Measurements from ENCODE around the gene ZIC5.

ZIC5 gene

DNA sequence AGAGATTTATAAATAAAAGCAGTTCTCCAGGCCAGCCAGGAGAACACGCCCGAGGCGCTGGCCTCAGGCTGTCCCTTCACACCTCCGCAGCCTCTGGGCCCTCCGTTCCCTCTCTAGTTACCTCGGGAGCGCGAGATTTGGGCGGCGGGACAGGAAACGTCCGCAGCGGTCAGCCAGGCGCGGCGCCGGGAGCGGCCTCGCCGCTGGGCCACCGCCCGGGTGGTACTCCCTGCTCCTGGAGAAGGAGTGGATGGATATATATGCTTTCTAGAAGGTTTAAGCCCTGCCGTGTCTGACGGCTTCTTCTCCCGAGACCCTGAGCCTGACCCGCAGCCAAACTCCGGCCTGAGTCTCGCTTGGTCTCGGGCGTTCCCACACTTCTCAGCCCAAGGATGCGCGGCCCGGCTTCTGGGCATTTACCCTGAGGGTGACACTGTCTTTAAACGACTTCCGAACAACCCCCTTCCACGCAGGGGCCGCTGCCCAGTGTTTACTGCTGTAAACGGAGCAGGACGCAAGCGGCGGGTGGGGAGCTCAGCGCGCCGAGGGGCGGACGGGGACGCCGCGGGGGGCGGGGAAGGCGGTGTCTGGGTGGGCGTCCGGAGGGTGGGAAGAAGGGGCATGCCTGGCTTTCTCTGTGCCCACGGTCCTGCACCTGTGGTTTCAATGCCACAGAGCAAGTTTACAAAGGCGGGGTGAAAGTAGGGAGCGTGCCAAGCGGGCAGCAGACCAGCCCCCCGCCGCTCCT, 8.1 kb upstream of the ZIC5 start:
- DNase-seq (ENCODE audit: low read depth): no peak
- TF ChIP-seq, protein P1, sequence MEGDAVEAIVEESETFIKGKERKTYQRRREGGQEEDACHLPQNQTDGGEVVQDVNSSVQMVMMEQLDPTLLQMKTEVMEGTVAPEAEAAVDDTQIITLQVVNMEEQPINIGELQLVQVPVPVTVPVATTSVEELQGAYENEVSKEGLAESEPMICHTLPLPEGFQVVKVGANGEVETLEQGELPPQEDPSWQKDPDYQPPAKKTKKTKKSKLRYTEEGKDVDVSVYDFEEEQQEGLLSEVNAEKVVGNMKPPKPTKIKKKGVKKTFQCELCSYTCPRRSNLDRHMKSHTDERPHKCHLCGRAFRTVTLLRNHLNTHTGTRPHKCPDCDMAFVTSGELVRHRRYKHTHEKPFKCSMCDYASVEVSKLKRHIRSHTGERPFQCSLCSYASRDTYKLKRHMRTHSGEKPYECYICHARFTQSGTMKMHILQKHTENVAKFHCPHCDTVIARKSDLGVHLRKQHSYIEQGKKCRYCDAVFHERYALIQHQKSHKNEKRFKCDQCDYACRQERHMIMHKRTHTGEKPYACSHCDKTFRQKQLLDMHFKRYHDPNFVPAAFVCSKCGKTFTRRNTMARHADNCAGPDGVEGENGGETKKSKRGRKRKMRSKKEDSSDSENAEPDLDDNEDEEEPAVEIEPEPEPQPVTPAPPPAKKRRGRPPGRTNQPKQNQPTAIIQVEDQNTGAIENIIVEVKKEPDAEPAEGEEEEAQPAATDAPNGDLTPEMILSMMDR (conservative IDR thresholded peaks at IDR 0.05; ENCODE audit: control insufficient read depth, insufficient read depth, low read depth, low read length): no peak

DNA sequence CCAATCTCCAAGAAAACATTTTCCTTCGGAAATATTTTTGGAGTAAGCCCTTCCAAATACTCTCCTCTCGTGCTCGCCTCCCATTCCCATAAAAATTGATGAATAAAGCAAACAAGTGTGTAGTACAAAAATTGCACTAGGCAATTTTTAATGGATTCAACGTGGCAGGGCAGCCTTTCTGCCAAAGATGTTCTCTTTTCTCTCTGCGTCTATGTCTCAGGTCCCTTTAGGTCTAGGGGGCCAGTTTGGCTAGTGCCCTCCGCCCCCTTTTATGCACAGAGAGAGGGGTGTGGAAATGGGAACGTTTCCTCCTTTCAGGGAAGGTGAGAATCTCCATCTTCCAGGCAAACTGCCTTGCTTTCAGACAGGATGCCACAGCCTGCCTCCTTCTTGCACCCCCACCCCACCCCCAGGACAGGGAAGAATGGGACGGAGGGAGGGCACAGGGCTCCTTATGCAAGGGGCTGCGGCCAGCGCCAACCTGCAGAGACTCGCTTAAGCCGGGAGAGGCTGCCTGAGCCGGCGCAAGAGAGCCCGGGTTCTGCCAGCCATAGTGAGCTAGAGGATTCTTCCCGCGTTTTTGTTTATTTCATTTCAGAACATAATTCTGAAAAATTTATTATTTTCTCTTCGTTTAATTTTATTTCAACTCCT, 7.4 kb upstream of the ZIC5 start:
- TF ChIP-seq, protein P1 (conservative IDR thresholded peaks at IDR 0.05; ENCODE audit: control insufficient read depth, insufficient read depth, low read depth, low read length): no peak
- DNase-seq (ENCODE audit: low read depth): no peak
- no peak overlapping the region for H3K4me3 ChIP-seq (ENCODE audit: control insufficient read depth, low read depth, low read length)

More for the DNA sequence above, 8.1 kb upstream of the ZIC5 start:
- no peak overlapping the region for H3K4me3 ChIP-seq (ENCODE audit: control insufficient read depth, low read depth, low read length)

DNA sequence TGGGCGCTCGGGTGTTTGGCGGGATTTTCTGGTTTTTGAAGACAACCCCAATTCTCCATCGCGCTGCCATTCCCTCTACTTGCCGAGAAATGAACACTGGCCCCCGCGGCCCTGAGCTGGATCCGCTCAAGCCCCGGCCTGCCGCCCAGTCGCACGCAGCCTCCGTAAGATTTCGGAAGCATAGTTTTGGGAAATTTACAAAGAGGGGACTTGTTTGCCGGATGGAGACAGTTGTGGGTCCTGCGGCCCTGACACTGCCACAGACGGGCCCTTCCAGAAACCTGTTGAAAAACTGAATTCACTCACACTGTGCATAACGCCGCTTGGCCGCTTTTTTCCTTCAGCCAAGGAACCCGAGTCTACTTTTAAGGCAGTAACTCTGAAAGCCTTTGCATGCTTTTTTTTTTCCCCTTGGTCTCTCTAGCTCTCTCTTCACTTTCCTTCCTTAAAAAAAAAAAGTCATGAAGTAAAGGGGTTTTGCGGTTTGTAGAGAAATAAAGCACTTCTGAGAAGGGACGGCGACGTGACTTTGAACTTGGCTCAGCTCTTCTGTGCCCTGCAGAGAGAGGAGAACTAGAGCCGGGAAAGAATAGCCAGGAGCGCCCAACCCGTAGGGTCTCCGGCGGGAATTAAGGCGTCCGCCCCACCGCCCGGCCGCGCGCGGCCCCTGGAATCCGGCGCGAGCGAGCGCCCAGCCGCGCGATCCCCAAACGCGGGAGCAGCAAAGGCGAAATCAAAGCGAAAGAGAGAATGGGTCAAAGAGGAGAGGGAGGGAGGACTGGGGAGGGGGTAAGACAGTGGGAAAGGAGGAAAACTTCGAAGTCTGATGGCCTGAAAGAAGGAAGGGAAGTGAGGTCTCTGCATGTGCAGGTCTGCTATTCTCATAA, 6.6 kb upstream of the ZIC5 start:
- no peak for DNase-seq (ENCODE audit: low read depth)
- TF ChIP-seq, protein P1 (conservative IDR thresholded peaks at IDR 0.05; ENCODE audit: control insufficient read depth, insufficient read depth, low read depth, low read length): no peak

DNA sequence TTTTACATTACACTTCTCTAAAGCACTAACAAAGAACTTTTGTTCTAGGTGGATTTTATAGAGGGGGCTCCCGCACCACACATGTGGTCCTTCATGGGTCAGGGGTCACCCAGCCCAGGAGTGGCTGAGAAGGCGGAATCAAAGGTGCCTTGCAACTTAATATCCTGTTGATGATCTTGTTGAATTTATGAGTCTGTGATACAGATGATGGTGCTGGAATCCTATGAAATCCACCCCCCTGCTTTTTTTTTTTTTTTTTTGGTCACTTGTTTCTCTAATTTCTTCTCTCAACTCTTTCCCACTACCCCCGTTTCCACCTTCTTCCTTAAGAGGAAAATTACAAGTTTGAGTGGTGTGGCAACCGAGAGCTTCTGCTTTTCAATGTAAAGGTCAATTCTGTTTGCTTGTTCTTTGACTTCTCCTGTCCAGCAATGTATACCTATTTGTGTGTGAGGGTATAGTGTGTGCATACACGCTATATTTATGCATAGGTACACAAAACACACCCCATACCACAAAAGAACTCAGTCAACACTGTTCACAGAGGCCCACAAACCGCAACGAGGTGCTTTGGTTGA, 5.9 kb upstream of the ZIC5 start:
- TF ChIP-seq, protein P1 (conservative IDR thresholded peaks at IDR 0.05; ENCODE audit: control insufficient read depth, insufficient read depth, low read depth, low read length): no peak
- H3K4me3 ChIP-seq (ENCODE audit: control insufficient read depth, low read depth, low read length): no peak overlapping the region
- DNase-seq (ENCODE audit: low read depth): no peak

More for the DNA sequence above, 6.6 kb upstream of the ZIC5 start:
- no peak overlapping the region for H3K4me3 ChIP-seq (ENCODE audit: control insufficient read depth, low read depth, low read length)

DNA sequence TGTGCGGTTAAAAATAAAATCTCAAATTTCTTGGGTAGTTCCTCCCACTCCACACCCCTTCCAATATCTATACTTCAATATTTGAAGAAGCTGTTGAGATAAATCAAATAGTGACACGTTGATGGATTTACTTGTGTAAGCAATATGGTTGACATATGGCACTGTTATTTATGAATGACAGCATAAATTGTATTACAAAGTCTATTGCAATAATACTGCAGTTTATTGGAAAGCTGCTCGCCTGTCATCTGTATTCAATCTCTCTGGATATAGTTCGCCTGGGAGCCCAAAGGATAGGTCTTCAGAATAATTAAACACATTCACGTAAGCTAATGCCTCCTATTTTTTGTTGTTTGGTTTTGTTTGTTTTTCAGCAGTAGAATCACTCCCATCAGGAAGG, 5.0 kb upstream of the ZIC5 start:
- no peak overlapping the region for H3K4me3 ChIP-seq (ENCODE audit: control insufficient read depth, low read depth, low read length)
- TF ChIP-seq, protein P1 (conservative IDR thresholded peaks at IDR 0.05; ENCODE audit: control insufficient read depth, insufficient read depth, low read depth, low read length): no peak
- no peak for DNase-seq (ENCODE audit: low read depth)

DNA sequence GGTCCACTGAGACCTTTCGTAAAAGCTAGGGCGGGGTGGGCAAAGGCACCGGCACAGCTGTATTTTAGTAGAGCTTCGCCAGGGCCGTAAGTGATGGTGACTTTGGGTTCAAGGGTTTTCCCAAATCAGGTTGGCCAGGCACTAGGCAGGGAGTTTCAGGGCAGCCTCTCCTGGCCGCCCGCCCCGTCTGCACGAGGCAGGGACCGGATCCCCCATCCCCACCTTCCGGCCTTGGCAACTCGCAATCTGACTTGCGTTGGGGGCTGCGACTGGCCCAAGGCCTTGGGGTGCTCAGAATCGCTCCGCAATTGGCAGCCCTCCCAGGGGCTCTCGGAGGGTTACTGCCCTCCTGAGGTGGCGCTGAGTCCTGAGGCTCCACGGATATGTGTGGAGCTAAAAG, 4.1 kb upstream of the ZIC5 start:
- H3K4me3 ChIP-seq (ENCODE audit: control insufficient read depth, low read depth, low read length): no peak overlapping the region
- TF ChIP-seq, protein P1 (conservative IDR thresholded peaks at IDR 0.05; ENCODE audit: control insufficient read depth, insufficient read depth, low read depth, low read length): no peak
- DNase-seq (ENCODE audit: low read depth): no peak

Measured in fibroblast of mammary gland (primary cell).